D721Med (cell line): ENCODE measurements around the gene FARS2.

Experiments
- DNase-seq: peaks from one replicate; pipeline ENCODE4 v3.0.0; 2011; ENCODE audit warnings: low spot score; ENCODE audit not compliant: insufficient read length
- FAIRE-seq: peaks from 2 replicates; lab custom pipeline; 2011; peaks lifted over from hg19 to GRCh38; lab: Jason Lieb, UNC
- TF ChIP-seq, protein P1 (sequence below): IDR thresholded peaks from 2 replicates; pipeline ENCODE4 v1.5.1; 2012; ENCODE audit warnings: mild to moderate bottlenecking, control low read depth; ENCODE audit not compliant: insufficient read depth; ENCODE audit errors: missing control alignments

The FARS2 gene

DNA sequence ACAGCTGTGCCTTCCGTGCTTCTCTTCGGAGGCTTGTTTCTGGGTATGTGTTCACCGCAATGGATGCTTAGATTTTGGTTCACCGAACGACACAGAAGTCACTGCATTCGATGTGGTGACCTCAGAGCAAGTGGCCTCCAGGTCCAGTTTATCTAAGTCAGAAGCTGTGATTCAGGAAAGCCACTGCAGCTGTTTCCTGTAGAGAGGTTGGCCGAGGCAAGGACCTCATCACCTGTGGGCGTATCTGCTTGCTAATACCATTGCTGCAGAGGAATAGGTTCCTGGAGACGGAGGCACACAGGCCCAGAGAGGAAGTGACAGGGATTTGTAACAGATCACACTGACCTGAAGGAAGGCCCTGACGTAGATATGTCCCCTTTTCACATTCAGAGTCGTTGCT is 82.7 kb downstream of the FARS2 start:
- TF ChIP-seq, protein P1, sequence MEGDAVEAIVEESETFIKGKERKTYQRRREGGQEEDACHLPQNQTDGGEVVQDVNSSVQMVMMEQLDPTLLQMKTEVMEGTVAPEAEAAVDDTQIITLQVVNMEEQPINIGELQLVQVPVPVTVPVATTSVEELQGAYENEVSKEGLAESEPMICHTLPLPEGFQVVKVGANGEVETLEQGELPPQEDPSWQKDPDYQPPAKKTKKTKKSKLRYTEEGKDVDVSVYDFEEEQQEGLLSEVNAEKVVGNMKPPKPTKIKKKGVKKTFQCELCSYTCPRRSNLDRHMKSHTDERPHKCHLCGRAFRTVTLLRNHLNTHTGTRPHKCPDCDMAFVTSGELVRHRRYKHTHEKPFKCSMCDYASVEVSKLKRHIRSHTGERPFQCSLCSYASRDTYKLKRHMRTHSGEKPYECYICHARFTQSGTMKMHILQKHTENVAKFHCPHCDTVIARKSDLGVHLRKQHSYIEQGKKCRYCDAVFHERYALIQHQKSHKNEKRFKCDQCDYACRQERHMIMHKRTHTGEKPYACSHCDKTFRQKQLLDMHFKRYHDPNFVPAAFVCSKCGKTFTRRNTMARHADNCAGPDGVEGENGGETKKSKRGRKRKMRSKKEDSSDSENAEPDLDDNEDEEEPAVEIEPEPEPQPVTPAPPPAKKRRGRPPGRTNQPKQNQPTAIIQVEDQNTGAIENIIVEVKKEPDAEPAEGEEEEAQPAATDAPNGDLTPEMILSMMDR, result no peak
- no peak for FAIRE-seq
- no peak for DNase-seq

DNA sequence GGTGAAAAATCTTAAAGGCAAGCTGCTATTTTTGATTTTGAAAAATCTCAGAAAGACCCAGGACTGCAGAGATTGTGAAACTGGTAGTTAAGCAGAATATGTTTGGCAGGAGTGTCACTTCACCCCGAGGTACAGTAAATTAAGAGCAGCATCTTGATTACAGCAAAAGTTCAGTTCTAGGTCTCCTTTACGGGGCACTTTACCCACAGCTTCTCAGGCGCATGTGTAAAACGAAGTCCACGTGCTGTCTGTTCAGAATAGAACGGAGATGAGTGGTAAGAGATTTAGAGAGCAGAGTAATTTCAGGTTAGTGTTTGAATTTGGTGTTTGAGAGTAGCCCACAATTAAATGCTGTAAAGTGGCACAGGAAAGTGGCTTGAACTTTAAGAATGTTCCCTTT is 84.0 kb downstream of the FARS2 start:
- TF ChIP-seq, protein P1, result no peak
- no peak for FAIRE-seq
- no peak for DNase-seq

DNA sequence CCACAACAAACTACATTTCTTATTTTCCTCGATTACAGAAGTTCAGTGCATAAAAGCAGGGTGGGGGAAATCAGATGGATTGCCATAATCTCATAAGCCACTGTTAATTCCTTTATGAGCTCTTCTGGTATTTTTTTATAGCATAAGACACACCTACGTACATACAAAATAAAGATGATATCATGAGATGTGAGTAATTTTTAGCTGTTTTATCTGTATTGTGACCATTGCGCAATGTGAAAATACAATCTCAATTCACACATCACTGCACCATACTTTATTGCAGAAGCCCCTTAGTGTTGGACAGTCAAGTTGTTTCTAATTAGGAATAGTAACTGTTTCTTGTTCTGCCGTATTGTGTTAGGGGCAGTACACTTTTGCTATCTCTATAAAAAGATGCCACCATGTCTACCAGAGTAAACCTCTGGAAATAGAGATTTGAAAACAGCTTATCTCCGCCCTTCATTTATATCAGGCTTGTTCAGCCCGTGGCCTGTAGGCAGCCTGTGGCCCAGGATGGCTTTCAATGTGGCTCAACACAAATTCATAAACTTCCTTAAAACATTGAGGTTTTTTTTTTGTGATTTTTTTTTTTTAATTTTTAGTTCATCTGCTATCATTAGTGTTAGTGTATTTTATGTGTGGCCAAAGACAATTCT is 90.4 kb downstream of the FARS2 start:
- TF ChIP-seq, protein P1, result no peak
- DNase-seq (no peak), FAIRE-seq (no peak)

DNA sequence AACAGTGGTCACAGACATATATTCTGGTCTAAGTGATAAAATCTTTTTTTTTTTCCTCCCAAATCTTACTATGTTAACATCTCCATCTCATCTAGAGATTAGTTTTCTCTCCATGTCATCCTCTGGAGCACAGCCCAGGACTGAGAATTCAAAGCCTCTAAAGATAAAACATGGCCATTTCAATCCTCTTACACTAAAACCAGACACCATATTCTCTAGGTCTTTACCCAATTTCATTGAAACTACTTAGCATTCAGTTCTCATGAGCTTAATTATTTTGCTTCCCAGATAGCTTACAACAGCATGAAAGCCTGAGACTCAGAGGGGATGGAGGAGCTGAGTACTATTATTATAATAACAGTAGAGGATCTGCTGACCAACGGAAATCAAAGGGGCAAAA is 92.7 kb downstream of the FARS2 start:
- TF ChIP-seq, protein P1, result no peak
- no peak for DNase-seq
- peak; percentile 90 for FAIRE-seq

DNA sequence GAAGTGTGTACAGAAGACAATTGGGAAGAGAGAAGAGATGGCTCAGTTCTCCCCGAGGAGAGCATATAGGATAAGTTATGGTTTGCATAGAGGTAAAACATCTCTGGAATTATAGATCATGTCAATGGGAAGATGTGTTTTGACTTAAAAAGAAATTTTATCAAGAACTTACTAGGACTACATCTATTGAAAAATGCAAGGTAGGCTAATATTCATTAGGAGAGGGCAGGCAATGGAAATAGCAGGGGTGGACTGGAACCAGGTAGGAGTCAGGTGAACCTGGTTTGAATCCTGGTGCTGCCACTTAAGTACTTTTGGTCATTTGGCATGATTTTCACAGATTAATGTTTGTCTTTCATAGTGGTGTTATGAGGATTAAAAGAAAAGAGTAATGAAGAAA is 96.2 kb downstream of the FARS2 start:
- TF ChIP-seq, protein P1, result no peak
- FAIRE-seq, result no peak
- no peak for DNase-seq

DNA sequence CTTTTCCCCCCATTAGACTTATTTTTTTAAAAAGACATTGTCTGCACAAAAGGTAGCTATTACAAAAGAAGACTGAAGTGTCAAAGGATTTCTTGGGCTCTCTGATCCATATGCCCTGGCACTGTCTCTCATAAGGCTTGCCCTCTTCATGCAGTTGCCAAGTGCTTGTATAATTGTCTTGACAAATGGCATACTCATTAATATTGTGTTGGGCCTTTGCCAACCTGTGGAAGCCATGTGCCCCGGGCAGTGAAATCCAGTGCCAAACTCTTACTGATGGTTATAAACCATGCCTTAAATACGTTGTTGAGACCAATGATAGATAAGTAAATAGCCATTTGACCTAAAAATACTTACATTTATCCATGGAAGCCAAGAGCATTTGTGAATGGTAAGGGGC is 98.1 kb downstream of the FARS2 start:
- TF ChIP-seq, protein P1, result no peak
- FAIRE-seq, result no peak
- DNase-seq, result no peak

DNA sequence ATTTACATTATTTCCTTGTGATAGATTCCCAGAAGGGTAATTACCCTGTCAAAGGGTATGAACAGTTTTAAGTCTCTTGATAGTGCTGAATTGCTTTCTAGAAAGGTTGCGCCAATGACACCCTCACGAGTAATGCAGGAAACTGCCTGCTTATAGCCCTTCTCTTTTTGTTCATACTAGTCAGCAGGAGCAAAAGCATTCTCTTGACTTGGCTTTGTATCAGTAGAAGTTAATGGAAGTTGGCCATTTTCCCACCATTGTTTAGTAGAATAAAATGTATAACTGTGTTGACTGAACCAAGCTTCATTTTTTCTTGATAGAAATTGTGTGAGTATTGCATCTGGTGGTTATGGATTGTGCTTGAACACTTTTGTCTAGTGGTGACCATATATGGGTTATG is 100.1 kb downstream of the FARS2 start:
- FAIRE-seq (peak; percentile 51), DNase-seq (no peak)
- TF ChIP-seq, protein P1, result no peak
